ENCODE measurements around the gene BAIAP2. TPM values are rescaled to one million over a fixed set of nuclear protein-coding genes. Genes with fewer than 3 reads are reported as not detected.

Gene BAIAP2
- polyA plus RNA-seq, 3 donors: 8.6 to 17.0 (median 11.2) TPM

DNA sequence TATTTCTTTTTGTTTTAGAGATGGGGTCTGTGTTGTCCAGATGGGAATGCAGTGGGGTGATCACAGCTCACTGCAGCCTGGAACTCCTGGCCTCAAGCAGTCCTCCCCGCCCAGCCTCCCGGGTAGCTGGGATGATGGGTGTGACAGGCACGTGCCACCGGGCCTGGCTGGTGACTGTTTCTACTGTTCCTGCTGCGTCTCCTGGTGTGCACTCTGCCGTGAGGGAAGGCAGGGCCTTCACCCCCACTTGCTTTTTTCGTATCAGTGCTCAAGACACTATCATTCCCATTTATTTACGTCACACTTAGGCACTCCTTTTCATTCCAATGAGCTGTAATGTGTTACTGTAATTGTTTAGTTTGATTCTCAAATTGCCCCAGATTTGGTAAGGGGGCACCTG, 105.1 kb downstream of the BAIAP2 start:
- intact Hi-C loops (cut with micrococcal nuclease): loop anchor here (5.0 kb wide), 3 partner anchors 47 to 342 kb away; partner anchors contain the start of gene CEP131 (in 1 of the 2)
- Histone ChIP-seq H3K27me3 (ENCODE audit: control insufficient read depth in 2 of 2, insufficient read depth in 2 of 2, low read length in 2 of 2) (no peaks in the 10 kb centered on the region), H3K27ac (ENCODE audit: low read depth in 1 of 2, low read length in 2 of 2) (no peak overlapping the region), H3K4me2 (replicated peaks; ENCODE audit: extremely low read depth, low read length, poor library complexity, severe bottlenecking) (no peak overlapping the region), H3K4me3 (replicated peaks in 1 of 3; ENCODE audit: low read depth in 2 of 3, low read length in 3 of 3) (no peak overlapping the region), H2AFZ (ENCODE audit: insufficient read depth, low read depth, low read length, poor library complexity, severe bottlenecking) (no peak overlapping the region), H4K20me1 (ENCODE audit: insufficient read depth, low read length) (peaks cover 72% of the 10 kb centered on the region), H3K36me3 (replicated peaks in 1 of 2; ENCODE audit: control insufficient read depth in 1 of 2, insufficient read depth in 2 of 2, low read length in 2 of 2) (no peaks in the 10 kb centered on the region), H3K9ac (ENCODE audit: insufficient read depth, low read length, poor library complexity, severe bottlenecking) (no peak overlapping the region), H3K9me3 (replicated peaks in 1 of 2; ENCODE audit: control insufficient read depth in 1 of 2, insufficient read depth in 1 of 2, low read length in 2 of 2) (no peaks in the 10 kb centered on the region), H3K4me1 (ENCODE audit: control insufficient read depth in 1 of 2, insufficient read depth in 2 of 2, low read length in 2 of 2) (peaks cover 12 to 22% of the 10 kb centered on the region in 2 donors), H3K79me2 (ENCODE audit: insufficient read depth, low read length) (no peaks in the 10 kb centered on the region)
- WGBS (ENCODE audit: insufficient coverage): 97% methylated on average over 5 of the region's 8 CpGs
- TF ChIP-seq, protein P1, sequence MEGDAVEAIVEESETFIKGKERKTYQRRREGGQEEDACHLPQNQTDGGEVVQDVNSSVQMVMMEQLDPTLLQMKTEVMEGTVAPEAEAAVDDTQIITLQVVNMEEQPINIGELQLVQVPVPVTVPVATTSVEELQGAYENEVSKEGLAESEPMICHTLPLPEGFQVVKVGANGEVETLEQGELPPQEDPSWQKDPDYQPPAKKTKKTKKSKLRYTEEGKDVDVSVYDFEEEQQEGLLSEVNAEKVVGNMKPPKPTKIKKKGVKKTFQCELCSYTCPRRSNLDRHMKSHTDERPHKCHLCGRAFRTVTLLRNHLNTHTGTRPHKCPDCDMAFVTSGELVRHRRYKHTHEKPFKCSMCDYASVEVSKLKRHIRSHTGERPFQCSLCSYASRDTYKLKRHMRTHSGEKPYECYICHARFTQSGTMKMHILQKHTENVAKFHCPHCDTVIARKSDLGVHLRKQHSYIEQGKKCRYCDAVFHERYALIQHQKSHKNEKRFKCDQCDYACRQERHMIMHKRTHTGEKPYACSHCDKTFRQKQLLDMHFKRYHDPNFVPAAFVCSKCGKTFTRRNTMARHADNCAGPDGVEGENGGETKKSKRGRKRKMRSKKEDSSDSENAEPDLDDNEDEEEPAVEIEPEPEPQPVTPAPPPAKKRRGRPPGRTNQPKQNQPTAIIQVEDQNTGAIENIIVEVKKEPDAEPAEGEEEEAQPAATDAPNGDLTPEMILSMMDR (IDR thresholded peaks at IDR 0.05): no peak
- no peak for DNase-seq
- Mint-ChIP-seq H3K36me3 (peaks cover 3 to 4% of the 10 kb centered on the region in 2 donors), H3K4me1 (peaks cover 11% of the 10 kb centered on the region), H3K4me3 (no peak overlapping the region), H3K9me3 (peaks cover 0 to 3% (median 2%) of the 10 kb centered on the region in 7 donors), H3K27ac (no peak overlapping the region), H3K27me3 (ENCODE audit: low read depth in 3 of 3) (peaks cover 2 to 3% (median 2%) of the 10 kb centered on the region in 3 donors)

DNA sequence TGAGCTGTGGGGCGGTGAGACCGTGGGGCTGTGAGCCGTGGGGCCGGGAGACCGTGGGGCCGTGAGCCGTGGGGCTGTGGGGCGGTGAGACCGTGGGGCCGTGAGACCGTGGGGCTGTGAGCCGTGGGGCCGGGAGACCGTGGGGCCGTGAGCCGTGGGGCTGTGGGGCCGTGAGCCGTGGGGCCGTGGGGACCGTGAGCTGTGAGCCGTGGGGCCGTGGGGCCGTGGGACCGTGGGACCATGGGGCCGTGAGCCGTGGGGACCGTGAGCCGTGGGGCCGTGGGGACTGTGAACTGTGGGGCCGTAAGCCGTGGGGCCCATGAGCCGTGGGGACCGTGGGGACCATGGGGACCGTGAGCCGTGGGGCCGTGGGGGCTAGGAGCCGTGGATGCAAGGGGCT, 105.7 kb downstream of the BAIAP2 start:
- peaks cover 65% of the 10 kb centered on the region for H4K20me1 ChIP-seq (ENCODE audit: insufficient read depth, low read length)
- Mint-ChIP-seq H3K4me1 (peaks cover 13% of the 10 kb centered on the region), H3K36me3 (peaks cover 4 to 10% of the 10 kb centered on the region in 2 donors), H3K27me3 (ENCODE audit: low read depth in 3 of 3) (peaks cover 1 to 2% (median 2%) of the 10 kb centered on the region in 3 donors), H3K27ac (no peak overlapping the region), H3K4me3 (no peak overlapping the region), H3K9me3 (peaks cover 0 to 3% (median 2%) of the 10 kb centered on the region in 7 donors)
- TF ChIP-seq, protein P1 (IDR thresholded peaks at IDR 0.05): no peak
- H3K79me2 ChIP-seq (ENCODE audit: insufficient read depth, low read length): no peaks in the 10 kb centered on the region
- H3K4me2 ChIP-seq (replicated peaks; ENCODE audit: extremely low read depth, low read length, poor library complexity, severe bottlenecking): no peak overlapping the region
- no peak for DNase-seq
- H3K36me3 ChIP-seq (replicated peaks in 1 of 2; ENCODE audit: control insufficient read depth in 1 of 2, insufficient read depth in 2 of 2, low read length in 2 of 2): no peaks in the 10 kb centered on the region
- no peak overlapping the region for H3K27ac ChIP-seq (ENCODE audit: low read depth in 1 of 2, low read length in 2 of 2)
- no peak overlapping the region for H3K9ac ChIP-seq (ENCODE audit: insufficient read depth, low read length, poor library complexity, severe bottlenecking)
- no peaks in the 10 kb centered on the region for H3K9me3 ChIP-seq (replicated peaks in 1 of 2; ENCODE audit: control insufficient read depth in 1 of 2, insufficient read depth in 1 of 2, low read length in 2 of 2)
- no peak overlapping the region for H2AFZ ChIP-seq (ENCODE audit: insufficient read depth, low read depth, low read length, poor library complexity, severe bottlenecking)
- intact Hi-C loops (cut with micrococcal nuclease): loop anchor here (5.0 kb wide), 3 partner anchors 47 to 342 kb away; partner anchors contain the start of gene CEP131 (in 1 of the 2)
- peaks cover 12 to 22% of the 10 kb centered on the region in 2 donors for H3K4me1 ChIP-seq (ENCODE audit: control insufficient read depth in 1 of 2, insufficient read depth in 2 of 2, low read length in 2 of 2)
- no peak overlapping the region for H3K4me3 ChIP-seq (replicated peaks in 1 of 3; ENCODE audit: low read depth in 2 of 3, low read length in 3 of 3)
- no peaks in the 10 kb centered on the region for H3K27me3 ChIP-seq (ENCODE audit: control insufficient read depth in 2 of 2, insufficient read depth in 2 of 2, low read length in 2 of 2)
- 97% methylated on average over 24 of the region's 37 CpGs for WGBS (ENCODE audit: insufficient coverage)
